Peyer's patch (tissue), 4 donors: Measurements from ENCODE around the gene WDSUB1. TPM values are rescaled to one million over a fixed set of nuclear protein-coding genes. Genes with fewer than 3 reads are reported as not detected.

ENCODE experiments used
- DNase-seq, 3 donors: peaks; one replicate each; pipeline ENCODE4 v3.0.0-alpha.2; 2017 to 2019
- H3K27ac ChIP-seq, 4 donors: fragments of 200-600 bp; sonication (generic); one replicate each; pipeline ENCODE4 v1.5.1; 2016 to 2019
- H3K27me3 ChIP-seq, 2 donors: fragments of 200-600 bp; sonication (generic); one replicate each; pipeline ENCODE4 v1.5.1; 2019
- H3K36me3 ChIP-seq, 3 donors: fragments of 200-600 bp; sonication (generic); one replicate each; pipeline ENCODE4 v1.5.1; 2016 to 2019
- H3K4me1 ChIP-seq, 4 donors: fragments of 200-600 bp; sonication (generic); one replicate each; pipeline ENCODE4 v1.5.1; 2016 to 2019
- H3K4me3 ChIP-seq, 4 donors: fragments of 200-600 bp; sonication (generic); 1 replicate in 3 of 4; 2 replicates in 1 of 4; pipeline ENCODE4 v1.5.1; 2016 to 2019; ENCODE audit warnings: mild to moderate bottlenecking in 1 of 4
- H3K9me3 ChIP-seq, 4 donors: fragments of 200-600 bp; sonication (generic); one replicate each; pipeline ENCODE4 v1.5.1; 2016 to 2019; ENCODE audit warnings: mild to moderate bottlenecking in 1 of 4
- CTCF ChIP-seq, 6 experiments: fragments of 450-650 bp in 4 of 6; fragments of 200-600 bp in 2 of 6; sonication (generic) in 1 of 6; IDR thresholded peaks; one replicate each; pipeline ENCODE4 v1.5.1; 2017 to 2019; ENCODE audit warnings: antibody characterized with exemption in 6 of 6, mild to moderate bottlenecking in 3 of 6, moderate library complexity in 1 of 6
- POLR2A ChIP-seq, 2 donors: fragments of 450-650 bp; IDR thresholded peaks; one replicate each; pipeline ENCODE4 v1.5.1; 2017; ENCODE audit warnings: antibody characterized with exemption in 2 of 2, mild to moderate bottlenecking in 2 of 2, moderate library complexity in 2 of 2
- total RNA-seq, 4 donors: library from RNA; depleted of rRNA; stranded (reverse); fragments of >200 nt; gene quantifications; one replicate each; pipeline ENCODE4 v1.1.0, GENCODE V29; 2016

Gene WDSUB1
- total RNA-seq, 4 donors from 2014 or later: 4.0 to 9.9 (median 8.4) TPM

- no peak for DNase-seq
- Histone ChIP-seq H3K4me1 (no peaks in the 10 kb centered on the region), H3K9me3 (no peaks in the 10 kb centered on the region), H3K36me3 (peaks cover 0 to 5% (median 0%) of the 10 kb centered on the region in 3 donors), H3K4me3 (no peak overlapping the region), H3K27me3 (no peaks in the 10 kb centered on the region), H3K27ac (no peak overlapping the region)
- TF ChIP-seq POLR2A (IDR thresholded peaks at IDR 0.05) (no peak), CTCF (IDR thresholded peaks at IDR 0.05) (no peak)
These were observed 21.3 kb downstream of the WDSUB1 start for GRCh38 chr2:159265171-159265576.

GRCh38 chr2:159262904-159263303, 23.6 kb downstream of the WDSUB1 start:
- Histone ChIP-seq H3K27me3 (no peaks in the 10 kb centered on the region), H3K36me3 (peaks cover 0 to 5% (median 0%) of the 10 kb centered on the region in 3 donors), H3K9me3 (no peaks in the 10 kb centered on the region), H3K27ac (no peak overlapping the region), H3K4me1 (no peaks in the 10 kb centered on the region), H3K4me3 (no peak overlapping the region)
- no peak for DNase-seq
- TF ChIP-seq CTCF (IDR thresholded peaks at IDR 0.05) (no peak), POLR2A (IDR thresholded peaks at IDR 0.05) (no peak)

GRCh38 chr2:159262226-159262625, 24.3 kb downstream of the WDSUB1 start:
- Histone ChIP-seq H3K27ac (no peak overlapping the region), H3K27me3 (no peaks in the 10 kb centered on the region), H3K36me3 (peaks cover 0 to 9% (median 0%) of the 10 kb centered on the region in 3 donors), H3K4me1 (no peaks in the 10 kb centered on the region), H3K9me3 (no peaks in the 10 kb centered on the region), H3K4me3 (no peak overlapping the region)
- DNase-seq: no peak
- TF ChIP-seq CTCF (IDR thresholded peaks at IDR 0.05) (no peak), POLR2A (IDR thresholded peaks at IDR 0.05) (no peak)

- no peak for DNase-seq
- TF ChIP-seq CTCF (IDR thresholded peaks at IDR 0.05): no peak
- TF ChIP-seq POLR2A (IDR thresholded peaks at IDR 0.05): no peak
- Histone ChIP-seq H3K36me3 (peaks cover 0 to 13% (median 0%) of the 10 kb centered on the region in 3 donors), H3K27me3 (no peaks in the 10 kb centered on the region), H3K27ac (no peak overlapping the region), H3K9me3 (no peaks in the 10 kb centered on the region), H3K4me1 (no peaks in the 10 kb centered on the region), H3K4me3 (no peak overlapping the region)
These were observed 30.3 kb downstream of the WDSUB1 start for GRCh38 chr2:159256159-159256558.

GRCh38 chr2:159252905-159253304, 33.6 kb downstream of the WDSUB1 start:
- Histone ChIP-seq H3K27me3 (no peaks in the 10 kb centered on the region), H3K36me3 (peaks cover 0 to 13% (median 0%) of the 10 kb centered on the region in 3 donors), H3K4me1 (no peaks in the 10 kb centered on the region), H3K4me3 (no peak overlapping the region), H3K9me3 (no peaks in the 10 kb centered on the region), H3K27ac (no peak overlapping the region)
- no peak for DNase-seq
- TF ChIP-seq POLR2A (IDR thresholded peaks at IDR 0.05) (no peak), CTCF (IDR thresholded peaks at IDR 0.05) (no peak)
